ENCODE data around the gene RPS6KA5.
"Not testable (repeated sequence)": the region's sequence is repeated elsewhere in the genome, so short reads cannot be mapped to it uniquely, and the experiment has no call there.

The RPS6KA5 gene

DNA sequence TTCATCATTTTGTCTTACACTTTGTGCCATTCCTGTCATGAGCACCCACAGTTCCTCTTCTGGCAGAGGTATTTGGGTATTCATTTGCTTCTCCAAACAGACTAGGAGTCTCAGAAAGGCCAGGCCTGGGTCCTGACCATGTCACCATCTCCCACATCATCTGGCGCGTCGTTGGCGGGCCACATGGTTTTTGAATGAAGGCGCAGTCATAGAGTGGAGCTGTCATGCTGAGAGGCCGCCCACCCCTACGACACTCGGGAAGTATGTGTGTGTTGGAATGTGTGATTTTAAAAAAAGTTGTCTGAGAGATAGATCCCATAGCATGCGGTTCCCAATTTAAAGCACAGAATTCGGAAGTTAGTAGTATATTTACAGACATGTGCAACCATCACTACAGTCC, 228.6 kb downstream of the RPS6KA5 start:
- no peak overlapping the region for H3K4me3 ChIP-seq (ENCODE audit: low read depth, low read length)
- no peak for DNase-seq (ENCODE audit: low read depth)
- no peak for TF ChIP-seq CTCF (IDR thresholded peaks at IDR 0.05; ENCODE audit: control insufficient read depth, extremely low read depth, insufficient read depth)

GRCh38 chr14:90830931-90831701, 229.3 kb downstream of the RPS6KA5 start:
- no peak for TF ChIP-seq CTCF (IDR thresholded peaks at IDR 0.05; ENCODE audit: control insufficient read depth, extremely low read depth, insufficient read depth)
- H3K4me3 ChIP-seq (ENCODE audit: low read depth, low read length): no peak overlapping the region
- no peak for DNase-seq (ENCODE audit: low read depth)

DNA sequence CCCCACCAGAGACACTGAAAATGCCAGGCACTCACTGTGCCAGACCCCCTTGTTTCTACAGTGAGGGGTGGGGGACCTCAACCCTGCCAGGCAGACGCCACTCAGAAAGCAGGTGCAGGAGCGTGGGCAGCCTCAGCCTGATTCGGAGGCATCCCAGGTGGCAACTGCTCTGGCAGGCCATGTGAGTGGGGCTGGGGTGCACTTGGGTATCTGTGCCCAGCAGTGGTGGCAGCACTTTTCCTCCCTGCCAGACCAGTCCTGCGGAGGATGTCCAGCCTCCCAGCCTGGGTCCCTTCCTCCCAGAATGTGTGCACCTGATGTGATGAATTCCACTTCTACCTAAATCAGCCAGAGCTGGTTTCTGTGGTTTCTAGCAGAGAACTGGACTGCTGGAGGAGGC, 230.8 kb downstream of the RPS6KA5 start:
- TF ChIP-seq CTCF (IDR thresholded peaks at IDR 0.05; ENCODE audit: control insufficient read depth, extremely low read depth, insufficient read depth): no peak
- no peak overlapping the region for H3K4me3 ChIP-seq (ENCODE audit: low read depth, low read length)
- no peak for DNase-seq (ENCODE audit: low read depth)

DNA sequence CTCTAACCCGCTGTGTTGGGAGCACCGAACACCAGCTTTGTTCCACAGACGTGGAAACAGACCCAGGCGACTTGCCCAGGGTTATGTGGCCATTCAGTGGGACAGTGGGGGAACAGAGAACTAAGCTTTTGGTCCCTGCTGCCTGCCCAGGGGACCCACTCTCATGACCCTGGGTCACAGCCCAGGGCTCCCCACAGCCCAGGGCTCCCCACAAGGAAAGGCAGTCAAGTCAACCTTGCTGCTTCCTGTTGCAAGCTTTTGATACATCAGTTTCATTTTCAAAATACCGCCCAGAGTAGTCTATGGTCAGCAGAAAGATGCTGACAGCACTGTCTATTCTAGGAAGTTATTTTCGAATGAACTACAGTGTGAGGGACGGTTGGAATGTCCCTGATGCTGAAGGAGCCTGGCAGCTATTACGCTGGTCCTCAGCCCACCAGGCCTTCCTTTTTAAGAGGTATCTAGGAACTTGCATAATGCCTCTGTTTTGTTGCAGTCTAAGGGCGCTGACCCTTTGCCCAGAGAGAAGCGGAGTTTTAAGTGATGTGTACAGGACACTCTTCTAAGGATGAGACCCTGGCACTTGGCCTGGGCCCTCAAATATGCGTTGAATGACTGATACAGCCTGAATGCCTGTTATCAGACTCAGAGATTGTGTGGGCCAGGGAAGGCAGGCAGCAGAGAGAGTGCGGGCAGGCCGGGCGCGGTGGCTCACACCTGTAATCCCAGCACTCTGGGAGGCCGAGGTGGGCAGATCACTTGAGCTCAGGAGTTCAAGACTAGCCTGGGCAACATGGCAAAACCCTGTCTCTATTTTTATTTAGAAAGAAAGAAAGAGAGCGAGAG, 231.6 kb downstream of the RPS6KA5 start:
- H3K4me3 ChIP-seq (ENCODE audit: low read depth, low read length): no peak overlapping the region; the same call in 1 of the 2 replicates
- DNase-seq (ENCODE audit: low read depth): no peak

DNA sequence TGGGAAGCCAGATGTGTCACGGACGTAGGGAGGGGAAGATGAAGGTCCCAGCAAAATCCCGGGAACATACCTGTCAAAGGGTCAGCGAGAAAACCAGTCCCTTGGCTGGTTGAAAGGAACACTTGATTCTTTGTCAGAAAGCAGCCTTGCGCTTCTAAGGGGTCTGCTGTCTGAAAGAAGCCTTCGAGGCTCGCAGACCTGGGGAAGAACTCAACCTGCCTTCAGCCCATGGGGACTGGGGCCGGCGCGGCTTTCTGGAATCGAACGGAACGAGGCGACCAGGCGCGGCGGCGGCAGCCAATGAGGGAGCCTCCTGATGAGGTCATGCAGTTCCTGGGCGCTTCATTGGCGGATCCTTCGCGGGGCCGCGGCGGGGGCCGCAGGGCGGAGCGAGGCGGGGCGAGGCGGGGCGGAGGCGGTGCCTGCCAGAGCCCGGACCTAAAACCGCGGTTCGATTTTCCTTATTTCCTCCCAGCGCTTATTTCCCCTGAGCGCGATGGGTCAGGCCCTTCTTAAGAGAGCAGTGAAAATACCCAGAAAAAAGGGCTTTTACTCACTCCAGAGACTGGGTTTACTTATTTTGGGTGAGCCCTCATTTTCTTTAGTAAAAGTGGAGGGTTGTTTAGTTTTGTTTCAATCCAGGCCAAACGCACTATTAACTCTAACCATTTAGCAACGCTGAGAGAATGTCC, 232.4 kb downstream of the RPS6KA5 start:
- peak; percentile 54 for DNase-seq (ENCODE audit: low read depth)
- TF ChIP-seq CTCF (IDR thresholded peaks at IDR 0.05; ENCODE audit: control insufficient read depth, extremely low read depth, insufficient read depth): no peak
- H3K4me3 ChIP-seq (ENCODE audit: low read depth, low read length): peak overlapping the region; percentile 44

More for the DNA sequence above, 231.6 kb downstream of the RPS6KA5 start:
- no peak for TF ChIP-seq CTCF (IDR thresholded peaks at IDR 0.05; ENCODE audit: control insufficient read depth, extremely low read depth, insufficient read depth)

DNA sequence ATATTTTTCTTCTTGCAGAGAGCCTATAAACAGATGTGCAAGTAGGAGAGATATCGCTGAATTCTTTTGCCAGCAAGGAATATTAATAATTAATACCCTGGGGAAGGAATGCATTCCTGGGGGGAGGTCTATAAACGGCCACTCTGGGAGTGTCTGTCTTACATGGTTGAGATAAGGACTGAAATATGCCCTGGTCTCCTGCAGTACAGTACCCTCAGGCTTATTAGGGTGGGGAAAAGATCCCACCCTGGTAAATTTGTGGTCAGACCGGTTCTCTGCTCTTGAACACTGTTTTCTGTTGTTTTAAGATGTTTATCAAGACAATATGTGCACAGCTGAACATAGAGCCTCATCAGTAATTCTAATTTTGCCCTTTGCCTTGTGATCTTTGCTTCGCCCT, 236.9 kb downstream of the RPS6KA5 start:
- not testable (repeated sequence) for H3K4me3 ChIP-seq (ENCODE audit: low read depth, low read length); DNase-seq (ENCODE audit: low read depth)

DNA sequence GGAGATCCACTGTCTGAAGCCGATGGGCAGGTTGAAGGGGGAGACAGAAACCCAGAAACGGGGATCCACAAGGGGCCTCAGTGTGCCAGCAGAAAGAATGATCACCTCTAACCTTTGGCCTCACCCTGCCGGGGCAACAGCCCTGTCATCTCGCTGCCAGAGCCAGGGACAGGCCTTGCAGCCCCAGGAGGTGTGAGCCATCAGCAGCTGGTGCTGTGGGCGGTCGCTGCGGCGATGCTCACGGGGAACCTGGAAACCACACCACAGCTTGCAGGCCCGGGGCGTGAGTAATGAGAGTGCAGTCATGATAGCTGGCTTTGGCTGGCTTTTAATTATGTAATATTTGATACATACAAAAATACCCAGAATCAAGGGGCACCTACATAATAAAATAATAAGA, 239.5 kb downstream of the RPS6KA5 start:
- no peak overlapping the region for H3K4me3 ChIP-seq (ENCODE audit: low read depth, low read length)
- TF ChIP-seq CTCF (IDR thresholded peaks at IDR 0.05; ENCODE audit: control insufficient read depth, extremely low read depth, insufficient read depth): no peak
- DNase-seq (ENCODE audit: low read depth): no peak

Data from LNCaP clone FGC (cell line).